HepG2 (cell line): ENCODE data around the gene ASTN2.

ENCODE experiments used
- NR3C1 ChIP-seq: sonication (generic); formaldehyde crosslinking; IDR thresholded peaks from 2 replicates; pipeline ENCODE4 v1.4.0; 2020; ENCODE audit warnings: missing genetic modification reagents
- TAF1 ChIP-seq: sonication (generic); formaldehyde crosslinking; IDR thresholded peaks from 2 replicates; pipeline ENCODE4 v1.4.0; 2020; ENCODE audit warnings: missing genetic modification reagents
- TF ChIP-seq, protein P1 (sequence below): sonication (generic); formaldehyde crosslinking; IDR thresholded peaks from 2 replicates; pipeline ENCODE4 v1.5.0; 2020; ENCODE audit warnings: mild to moderate bottlenecking, missing genetic modification reagents, moderate library complexity

DNA sequence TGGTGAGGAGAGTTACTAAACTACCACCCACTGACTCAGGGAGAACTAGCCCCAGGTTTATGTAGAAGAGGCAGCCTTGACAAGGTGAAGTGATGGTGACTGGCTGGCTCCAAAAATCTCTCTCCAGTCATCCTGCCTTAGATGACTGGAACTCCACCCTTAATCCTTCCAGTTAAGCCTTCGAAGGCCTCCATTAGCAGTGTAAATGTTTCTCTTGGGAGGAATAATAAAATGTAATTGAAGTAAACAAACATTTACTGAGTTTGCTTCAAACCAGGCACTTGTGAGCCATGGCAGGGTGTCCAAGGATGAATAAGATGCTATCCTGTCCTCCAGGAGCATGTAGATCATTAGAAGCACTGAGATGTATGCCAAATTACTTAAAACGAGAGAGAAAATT, 35.5 kb downstream of the ASTN2 start:
- TF ChIP-seq, protein P1, sequence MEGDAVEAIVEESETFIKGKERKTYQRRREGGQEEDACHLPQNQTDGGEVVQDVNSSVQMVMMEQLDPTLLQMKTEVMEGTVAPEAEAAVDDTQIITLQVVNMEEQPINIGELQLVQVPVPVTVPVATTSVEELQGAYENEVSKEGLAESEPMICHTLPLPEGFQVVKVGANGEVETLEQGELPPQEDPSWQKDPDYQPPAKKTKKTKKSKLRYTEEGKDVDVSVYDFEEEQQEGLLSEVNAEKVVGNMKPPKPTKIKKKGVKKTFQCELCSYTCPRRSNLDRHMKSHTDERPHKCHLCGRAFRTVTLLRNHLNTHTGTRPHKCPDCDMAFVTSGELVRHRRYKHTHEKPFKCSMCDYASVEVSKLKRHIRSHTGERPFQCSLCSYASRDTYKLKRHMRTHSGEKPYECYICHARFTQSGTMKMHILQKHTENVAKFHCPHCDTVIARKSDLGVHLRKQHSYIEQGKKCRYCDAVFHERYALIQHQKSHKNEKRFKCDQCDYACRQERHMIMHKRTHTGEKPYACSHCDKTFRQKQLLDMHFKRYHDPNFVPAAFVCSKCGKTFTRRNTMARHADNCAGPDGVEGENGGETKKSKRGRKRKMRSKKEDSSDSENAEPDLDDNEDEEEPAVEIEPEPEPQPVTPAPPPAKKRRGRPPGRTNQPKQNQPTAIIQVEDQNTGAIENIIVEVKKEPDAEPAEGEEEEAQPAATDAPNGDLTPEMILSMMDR = no peak
- no peak for TF ChIP-seq TAF1 (CRISPR knock-in tag)
- no peak for TF ChIP-seq NR3C1 (CRISPR knock-in tag)
